Mammary epithelial cell (primary cell): Measurements from ENCODE around the gene SUPT20H.

Source experiments
- CTCF ChIP-seq, 2 donors: IDR thresholded peaks in 1 of 2; conservative IDR thresholded peaks in 1 of 2; 2 replicates each; pipeline ENCODE4 v1.5.1; 2011 to 2012; ENCODE audit warnings: inconsistent platforms in 2 of 2, low read length in 2 of 2, mild to moderate bottlenecking in 2 of 2, control low read depth in 1 of 2, low read depth in 1 of 2; ENCODE audit not compliant: insufficient read depth in 1 of 2; ENCODE audit errors: extremely low read depth in 1 of 2
- EZH2 ChIP-seq: IDR thresholded peaks from 2 replicates; pipeline ENCODE4 v1.6.1; 2012; ENCODE audit warnings: low read length, inconsistent platforms, borderline replicate concordance

- TF ChIP-seq CTCF (conservative IDR thresholded peaks at IDR 0.05 in 1 of 2, IDR thresholded peaks at IDR 0.05 in 1 of 2; ENCODE audit: extremely low read depth in 1 of 2, insufficient read depth in 1 of 2, low read depth in 1 of 2, low read length in 2 of 2), result no peak
- TF ChIP-seq EZH2, result no peak
Observed at GRCh38 chr13:37047032-37047431, 12.5 kb downstream of the SUPT20H start.
